Stomach (tissue), 9 donors: ENCODE data around the gene SP2. TPM values are rescaled to one million over a fixed set of nuclear protein-coding genes. Genes with fewer than 3 reads are reported as not detected.

Experiments
- DNase-seq, 2 donors: peaks; one replicate each; pipeline versions ENCODE4 v3.0.0 to v3.0.0-alpha.2; 2013 to 2019
- H3K27ac ChIP-seq, 5 donors: fragments of 200-600 bp in 4 of 5; sonication (generic) in 4 of 5; one replicate each; pipeline ENCODE4 v1.5.1; 2013 to 2019; ENCODE audit warnings: mild to moderate bottlenecking in 1 of 5, moderate library complexity in 1 of 5
- H3K27me3 ChIP-seq, 3 donors: fragments of 200-600 bp; sonication (generic); one replicate each; pipeline ENCODE4 v1.5.1; 2017 to 2019; ENCODE audit warnings: mixed run types in 1 of 3
- H3K36me3 ChIP-seq, 4 donors: fragments of 200-600 bp; sonication (generic); 1 replicate in 3 of 4; 2 replicates in 1 of 4; pipeline ENCODE4 v1.5.1; 2016 to 2019
- H3K4me1 ChIP-seq, 4 donors: fragments of 200-600 bp; sonication (generic); one replicate each; pipeline ENCODE4 v1.5.1; 2016 to 2019
- H3K4me3 ChIP-seq, 4 donors: fragments of 200-600 bp; sonication (generic) in 3 of 4; one replicate each; pipeline ENCODE4 v1.5.1; 2016 to 2019; ENCODE audit warnings: mild to moderate bottlenecking in 1 of 4
- H3K9me3 ChIP-seq, 4 donors: fragments of 200-600 bp; sonication (generic); one replicate each; pipeline ENCODE4 v1.5.1; 2016 to 2019
- CTCF ChIP-seq, 7 experiments: fragments of 450-650 bp in 4 of 7; fragments of 200-600 bp in 3 of 7; sonication (generic) in 3 of 7; IDR thresholded peaks; one replicate each; pipeline ENCODE4 v1.5.1; 2016 to 2019; ENCODE audit warnings: antibody characterized with exemption in 7 of 7, control low read depth in 2 of 7, mild to moderate bottlenecking in 1 of 7
- EP300 ChIP-seq: sonication (generic); formaldehyde crosslinking; IDR thresholded peaks from one replicate; pipeline ENCODE4 v1.6.1; 2017; ENCODE audit warnings: antibody characterized with exemption
- POLR2A ChIP-seq, 4 donors: fragments of 450-650 bp; IDR thresholded peaks; one replicate each; pipeline ENCODE4 v1.6.1; 2016; ENCODE audit warnings: antibody characterized with exemption in 4 of 4, control low read depth in 2 of 4, mild to moderate bottlenecking in 1 of 4, moderate library complexity in 1 of 4
- POLR2AphosphoS5 ChIP-seq, 3 donors: sonication (generic); formaldehyde crosslinking; IDR thresholded peaks; one replicate each; pipeline ENCODE4 v1.6.1; 2016; ENCODE audit warnings: antibody characterized with exemption in 3 of 3
- WGBS, 5 donors: extraction: QIAGEN DNeasy Blood & Tissue Kit in 3 of 5; methylation state at CpG; one replicate each; pipeline versions ENCODE4 v1.1.5 to v1.1.7; 2013 to 2018; 5-methylcytosine and 5-hydroxymethylcytosine counted together
- intact Hi-C: fragments of 100-400 bp; cut with DNase I; formaldehyde crosslinking; loops from one replicate; pipeline ENCODE4 v1.15.1; 2023; ENCODE audit warnings: low total_unique reads
- polyA plus RNA-seq, 3 donors: library from polyadenylated mRNA; stranded (reverse); fragments of 200-250 nt; gene quantifications; one replicate each; pipeline ENCODE4 v1.2.3, GENCODE V29; 2013
- total RNA-seq, 5 donors: library from RNA; depleted of rRNA; stranded (reverse); fragments of >200 nt; gene quantifications; one replicate each; pipeline versions ENCODE4 v1.1.0 to v1.2.3, GENCODE V29; 2014 to 2016
- donor health status: healthy with polysubstance abuse.
- donor health status: Bipolar disorder and iron deficiency.
- donor health status: healthy.

Gene SP2
- total and polyA plus RNA-seq, 8 donors, result 0.87 to 22.8 (median 6.3) TPM

GRCh38 chr17:47883589-47884426 lies 12.2 kb upstream of the SP2 start:
- H3K4me1 ChIP-seq, result peaks cover 0 to 34% (median 5%) of the 10 kb centered on the region in 4 donors
- H3K4me3 ChIP-seq, result no peak overlapping the region
- peaks cover 0 to 29% (median 0%) of the 10 kb centered on the region in 3 donors for H3K27me3 ChIP-seq
- H3K27ac ChIP-seq, result no peak overlapping the region
- H3K9me3 ChIP-seq, result no peaks in the 10 kb centered on the region
- 56 to 71% (median 58%) methylated on average over 8 to 9 of the region's 9 CpGs for WGBS, 5 donors
- DNase-seq, result peak in 1 of 2 donors; percentile 62
- no peak for TF ChIP-seq POLR2A (IDR thresholded peaks at IDR 0.05)
- TF ChIP-seq CTCF (IDR thresholded peaks at IDR 0.05), result no peak
- TF ChIP-seq EP300, result no peak
- TF ChIP-seq POLR2AphosphoS5 (IDR thresholded peaks at IDR 0.05), result no peak
- intact Hi-C loops, result loop anchor here (5.0 kb wide), 1 partner anchor 37 kb away; no protein-coding TSS in a partner anchor
- no peaks in the 10 kb centered on the region for H3K36me3 ChIP-seq

DNA sequence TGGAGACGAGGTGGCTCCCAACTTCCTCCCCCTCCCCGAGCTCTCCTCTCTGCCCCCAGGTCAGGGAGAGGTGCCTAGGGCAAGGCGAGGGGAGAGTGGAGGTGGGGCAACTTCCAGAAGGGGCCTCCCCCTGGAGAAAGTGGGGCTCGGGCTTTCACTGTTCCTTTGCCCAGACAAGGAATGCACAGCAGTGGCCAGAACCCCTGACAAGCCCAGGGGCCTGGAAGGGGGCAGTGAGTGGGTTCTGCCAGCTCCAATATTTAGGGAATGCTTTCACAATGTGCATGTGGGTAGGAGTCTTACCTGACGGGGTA lies 11.7 kb upstream of the SP2 start:
- Histone ChIP-seq H3K9me3 (no peaks in the 10 kb centered on the region), H3K4me1 (peaks cover 0 to 34% (median 5%) of the 10 kb centered on the region in 4 donors), H3K4me3 (no peak overlapping the region), H3K27me3 (peaks cover 0 to 26% (median 0%) of the 10 kb centered on the region in 3 donors), H3K36me3 (no peaks in the 10 kb centered on the region), H3K27ac (no peak overlapping the region)
- 31 to 36% (median 33%) methylated on average over 5 of the region's 5 CpGs for WGBS, 5 donors
- intact Hi-C loops, result loop anchor here (5.0 kb wide), 1 partner anchor 37 kb away; no protein-coding TSS in a partner anchor
- DNase-seq, result no peak
- TF ChIP-seq POLR2A (IDR thresholded peaks at IDR 0.05), result no peak
- TF ChIP-seq CTCF (IDR thresholded peaks at IDR 0.05), result no peak
- no peak for TF ChIP-seq POLR2AphosphoS5 (IDR thresholded peaks at IDR 0.05)
- no peak for TF ChIP-seq EP300

DNA sequence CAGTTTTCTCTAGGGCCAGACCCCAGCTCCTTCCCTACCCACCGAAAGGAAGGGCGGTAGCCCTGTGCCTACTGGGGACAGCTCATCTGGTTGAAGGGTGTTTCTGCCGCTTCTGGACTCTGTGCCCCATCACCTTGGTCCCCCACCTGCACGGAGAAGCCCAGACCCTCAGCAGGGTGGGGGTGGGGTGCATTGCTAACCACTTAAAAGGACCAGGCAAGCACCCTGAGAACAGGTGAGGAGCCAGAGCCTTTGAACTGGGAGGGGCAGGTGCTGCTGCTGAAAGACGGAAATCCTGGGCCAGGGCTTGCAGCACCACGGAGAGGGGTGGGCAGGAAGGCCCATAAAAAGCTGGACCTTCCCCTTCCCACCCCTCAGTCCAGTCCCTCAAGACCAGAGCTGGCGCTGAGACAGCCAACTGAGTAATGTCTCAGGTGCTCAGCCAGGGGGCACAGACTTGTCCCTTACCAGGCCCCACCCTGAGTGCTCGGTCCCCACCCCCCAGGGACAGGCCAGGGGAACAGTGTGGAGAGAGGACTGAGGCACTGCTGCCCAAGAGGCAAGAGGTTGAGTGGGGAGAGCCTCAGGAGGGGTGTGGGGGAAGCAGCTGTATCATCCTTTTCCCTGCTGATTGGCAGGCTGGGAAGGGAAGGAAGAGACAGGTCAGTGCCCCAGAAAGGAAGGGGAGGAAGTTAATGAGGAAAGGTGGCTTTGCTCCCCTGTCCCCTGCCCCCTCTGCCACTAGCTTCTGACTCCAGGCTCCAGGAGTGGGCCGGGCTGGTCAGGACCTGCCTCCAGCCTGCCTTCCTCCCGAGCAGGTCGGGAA lies 10.9 kb upstream of the SP2 start:
- 51 to 62% (median 59%) methylated on average over 10 to 11 of the region's 11 CpGs for WGBS, 5 donors
- Histone ChIP-seq H3K36me3 (no peaks in the 10 kb centered on the region), H3K27me3 (peaks cover 0 to 22% (median 0%) of the 10 kb centered on the region in 3 donors), H3K27ac (no peak overlapping the region), H3K4me1 (peaks cover 0 to 34% (median 5%) of the 10 kb centered on the region in 4 donors), H3K9me3 (no peaks in the 10 kb centered on the region), H3K4me3 (no peak overlapping the region)
- DNase-seq, result peak in 1 of 2 donors; percentile 67
- TF ChIP-seq POLR2A (IDR thresholded peaks at IDR 0.05) (no peak), CTCF (IDR thresholded peaks at IDR 0.05) (no peak), POLR2AphosphoS5 (IDR thresholded peaks at IDR 0.05) (no peak), EP300 (no peak)
- intact Hi-C loops, result loop anchor here (5.0 kb wide), 1 partner anchor 38 kb away; no protein-coding TSS in a partner anchor

- no peak for DNase-seq
- 74 to 80% (median 75%) methylated on average over 6 of the region's 6 CpGs for WGBS, 5 donors
- intact Hi-C loops, result no loop called here
Observed at GRCh38 chr17:47888293-47888692, 7.7 kb upstream of the SP2 start.

More at GRCh38 chr17:47888293-47888692, 7.7 kb upstream of the SP2 start:
- no peak overlapping the region for H3K27ac ChIP-seq
- TF ChIP-seq CTCF (IDR thresholded peaks at IDR 0.05), result no peak
- TF ChIP-seq EP300, result no peak
- TF ChIP-seq POLR2A (IDR thresholded peaks at IDR 0.05), result no peak
- TF ChIP-seq POLR2AphosphoS5 (IDR thresholded peaks at IDR 0.05), result no peak
- peaks cover 0 to 11% (median 0%) of the 10 kb centered on the region in 3 donors for H3K27me3 ChIP-seq
- no peaks in the 10 kb centered on the region for H3K9me3 ChIP-seq
- no peaks in the 10 kb centered on the region for H3K36me3 ChIP-seq
- H3K4me3 ChIP-seq, result no peak overlapping the region
- H3K4me1 ChIP-seq, result peaks cover 0 to 18% (median 0%) of the 10 kb centered on the region in 4 donors
